CD14-positive monocyte (primary cell): ENCODE results near the gene ADSL. TPM values are rescaled to one million over a fixed set of nuclear protein-coding genes. Genes with fewer than 3 reads are reported as not detected.
A peak's percentile ranks its signal among the peaks of the same experiment; 100 is the strongest.

Source experiments
- DNase-seq, 3 donors: peaks; one replicate each; pipeline ENCODE4 v3.0.0-alpha.2; 2011 to 2022
- H2AFZ ChIP-seq: 2 replicates; pipeline ENCODE4 v1.6.0; 2012; ENCODE audit warnings: mild to moderate bottlenecking, low read depth, low read length, inconsistent platforms; ENCODE audit not compliant: insufficient read depth, poor library complexity, severe bottlenecking
- H3K27ac ChIP-seq, 2 donors: 1 replicate in 1 of 2; 2 replicates in 1 of 2; pipeline ENCODE4 v1.5.1; 2012 to 2013; ENCODE audit warnings: low read length in 2 of 2, control low read depth in 1 of 2, inconsistent platforms in 1 of 2, low read depth in 1 of 2, mild to moderate bottlenecking in 1 of 2
- H3K27me3 ChIP-seq, 2 donors: one replicate each; pipeline versions ENCODE4 v1.6.0 to v1.6.1; 2011 to 2013; ENCODE audit warnings: low read length in 2 of 2; ENCODE audit not compliant: control insufficient read depth in 2 of 2, insufficient read depth in 2 of 2
- H3K36me3 ChIP-seq, 2 donors: replicated peaks in 1 of 2; 1 replicate in 1 of 2; 2 replicates in 1 of 2; pipeline versions ENCODE4 v1.5.1 to v1.6.1; 2012 to 2013; ENCODE audit warnings: low read length in 2 of 2, control low read depth in 1 of 2, inconsistent platforms in 1 of 2, mild to moderate bottlenecking in 1 of 2; ENCODE audit not compliant: insufficient read depth in 2 of 2, control insufficient read depth in 1 of 2
- H3K4me1 ChIP-seq, 2 donors: 1 replicate in 1 of 2; 2 replicates in 1 of 2; pipeline versions ENCODE4 v1.5.1 to v1.6.1; 2012 to 2013; ENCODE audit warnings: low read length in 2 of 2, control low read depth in 1 of 2, inconsistent platforms in 1 of 2, mild to moderate bottlenecking in 1 of 2, moderate library complexity in 1 of 2; ENCODE audit not compliant: insufficient read depth in 2 of 2, control insufficient read depth in 1 of 2
- H3K4me2 ChIP-seq: replicated peaks from 2 replicates; pipeline ENCODE3; 2012; ENCODE audit warnings: low read length, moderate library complexity, mild to moderate bottlenecking; ENCODE audit not compliant: poor library complexity, severe bottlenecking; ENCODE audit errors: extremely low read depth
- H3K4me3 ChIP-seq, 3 experiments: fragments of 200-600 bp in 1 of 3; sonication (generic) in 1 of 3; replicated peaks in 1 of 3; 1 replicate in 2 of 3; 2 replicates in 1 of 3; pipeline ENCODE4 v1.5.1; 2011 to 2013; ENCODE audit warnings: low read length in 3 of 3, mild to moderate bottlenecking in 3 of 3, control low read depth in 2 of 3, low read depth in 2 of 3, inconsistent platforms in 1 of 3, moderate library complexity in 1 of 3
- H3K79me2 ChIP-seq: 2 replicates; pipeline ENCODE4 v1.6.0; 2012; ENCODE audit warnings: mild to moderate bottlenecking, control low read depth, inconsistent platforms, low read length, moderate library complexity; ENCODE audit not compliant: insufficient read depth
- H3K9ac ChIP-seq: 2 replicates; pipeline ENCODE4 v1.6.0; 2017; ENCODE audit warnings: low read length, mild to moderate bottlenecking; ENCODE audit not compliant: insufficient read depth, poor library complexity, severe bottlenecking
- H3K9me3 ChIP-seq, 2 donors: replicated peaks in 1 of 2; 1 replicate in 1 of 2; 2 replicates in 1 of 2; pipeline versions ENCODE4 v1.5.1 to v1.6.1; 2012 to 2013; ENCODE audit warnings: low read length in 2 of 2, control low read depth in 1 of 2; ENCODE audit not compliant: control insufficient read depth in 1 of 2, insufficient read depth in 1 of 2
- H4K20me1 ChIP-seq: 2 replicates; pipeline ENCODE4 v1.6.0; 2012; ENCODE audit warnings: mild to moderate bottlenecking, low read length, control low read depth, moderate library complexity; ENCODE audit not compliant: insufficient read depth
- H3K27ac Mint-ChIP-seq, 7 donors: one replicate each; pipeline ENCODE4 v1.8.0; 2020; ENCODE audit warnings: mild to moderate bottlenecking in 7 of 7, mixed read lengths in 7 of 7, moderate library complexity in 6 of 7, inconsistent platforms in 2 of 7
- H3K27me3 Mint-ChIP-seq, 3 donors: one replicate each; pipeline ENCODE4 v1.8.0; 2021 to 2022; ENCODE audit warnings: low read depth in 3 of 3, mild to moderate bottlenecking in 3 of 3, mixed read lengths in 3 of 3, moderate library complexity in 3 of 3, inconsistent platforms in 1 of 3
- H3K36me3 Mint-ChIP-seq, 2 donors: one replicate each; pipeline ENCODE4 v1.8.0; 2020; ENCODE audit warnings: mixed read lengths in 2 of 2, inconsistent platforms in 1 of 2, mild to moderate bottlenecking in 1 of 2
- H3K4me1 Mint-ChIP-seq: one replicate; pipeline ENCODE4 v1.8.0; 2020; ENCODE audit warnings: mild to moderate bottlenecking, mixed read lengths
- H3K4me3 Mint-ChIP-seq, 2 donors: one replicate each; pipeline ENCODE4 v1.8.0; 2020; ENCODE audit warnings: mild to moderate bottlenecking in 2 of 2, mixed read lengths in 2 of 2, moderate library complexity in 1 of 2
- H3K9me3 Mint-ChIP-seq, 7 donors: one replicate each; pipeline ENCODE4 v1.8.0; 2020 to 2022; ENCODE audit warnings: mixed read lengths in 7 of 7, mild to moderate bottlenecking in 6 of 7, moderate library complexity in 6 of 7, inconsistent platforms in 2 of 7
- CTCF ChIP-seq: fragments of 200-600 bp; IDR thresholded peaks from one replicate; pipeline ENCODE4 v1.8.0; 2022; ENCODE audit warnings: antibody characterized with exemption, mild to moderate bottlenecking
- WGBS: methylation state at CpG from one replicate; pipeline ENCODE4 v1.1.5; 2013; ENCODE audit warnings: missing lambda C conversion rate; ENCODE audit not compliant: insufficient coverage; 5-methylcytosine and 5-hydroxymethylcytosine counted together
- intact Hi-C, 2 donors: fragments of 100-400 bp; cut with micrococcal nuclease; formaldehyde crosslinking; loops; one replicate each; pipeline versions ENCODE4 v1.15.0 to v1.15.1; 2023
- polyA plus RNA-seq, 3 donors: library from polyadenylated mRNA; depleted of rRNA in 1 of 3; unstranded in 2 of 3; stranded (reverse) in 1 of 3; fragments of 300-500 nt in 2 of 3; fragments of >200 nt in 1 of 3; fragmentation: Illumina TruSeq in 2 of 3; gene quantifications; 1 replicate in 2 of 3; 2 replicates in 1 of 3; pipeline ENCODE4 v1.2.3, GENCODE V29; 2012 to 2021

The ADSL gene
- polyA plus RNA-seq, 3 donors = 56.7 to 82.3 (median 65.1) TPM

GRCh38 chr22:40335358-40335757 is 10.9 kb upstream of the ADSL start:
- no peak for DNase-seq
- Histone ChIP-seq H3K4me1 (peaks cover 19 to 29% of the 10 kb centered on the region in 2 donors), H3K79me2 (no peaks in the 10 kb centered on the region), H3K4me2 (no peak overlapping the region), H3K36me3 (peaks cover 5 to 35% of the 10 kb centered on the region in 2 donors), H3K9ac (no peak overlapping the region), H3K27me3 (no peaks in the 10 kb centered on the region), H3K4me3 (no peak overlapping the region), H2AFZ (no peak overlapping the region), H3K27ac (no peak overlapping the region), H4K20me1 (peaks cover 7% of the 10 kb centered on the region), H3K9me3 (no peaks in the 10 kb centered on the region)
- intact Hi-C loops = no loop called here
- Mint-ChIP-seq H3K9me3 (no peaks in the 10 kb centered on the region), H3K27me3 (peaks cover 0 to 7% (median 6%) of the 10 kb centered on the region in 3 donors), H3K4me1 (peaks cover 26% of the 10 kb centered on the region), H3K36me3 (peaks cover 37 to 44% of the 10 kb centered on the region in 2 donors), H3K4me3 (no peak overlapping the region), H3K27ac (no peak overlapping the region)
- WGBS = no CpG with 5 or more reads among the region's 2 CpGs
- TF ChIP-seq CTCF = no peak

GRCh38 chr22:40340044-40340443 is 6.3 kb upstream of the ADSL start:
- Mint-ChIP-seq H3K4me1 (peaks cover 35% of the 10 kb centered on the region), H3K27ac (no peak overlapping the region), H3K36me3 (peaks cover 11 to 14% of the 10 kb centered on the region in 2 donors), H3K4me3 (peak overlapping the region in 1 of 2 donors; percentile 11), H3K9me3 (no peaks in the 10 kb centered on the region), H3K27me3 (peaks cover 0 to 11% (median 9%) of the 10 kb centered on the region in 3 donors)
- peaks cover 22 to 33% of the 10 kb centered on the region in 2 donors for H3K4me1 ChIP-seq
- no peak for DNase-seq
- H3K4me3 ChIP-seq = no peak overlapping the region
- H3K36me3 ChIP-seq = no peaks in the 10 kb centered on the region
- H2AFZ ChIP-seq = no peak overlapping the region
- peaks cover 7% of the 10 kb centered on the region for H4K20me1 ChIP-seq
- no peaks in the 10 kb centered on the region for H3K27me3 ChIP-seq
- no peak overlapping the region for H3K9ac ChIP-seq
- WGBS = 100% methylated on average over 1 of the region's 5 CpGs
- H3K79me2 ChIP-seq = no peaks in the 10 kb centered on the region
- no peak for TF ChIP-seq CTCF
- H3K27ac ChIP-seq = no peak overlapping the region
- intact Hi-C loops = loop anchor here (10.0 kb wide), 1 partner anchor 295 kb away; no protein-coding TSS in a partner anchor
- no peak overlapping the region for H3K4me2 ChIP-seq
- H3K9me3 ChIP-seq = no peaks in the 10 kb centered on the region
